Stimulated activated CD4-positive, alpha-beta T cell treated with anti-CD3 and anti-CD28 coated beads, Interleukin-1b, Interleukin-23, amount 100 ng/mL, for 1 hour (primary cell): Measurements from ENCODE around the gene PRR19.

Experiments
- DNase-seq, 2 donors: peaks; one replicate each; pipeline ENCODE4 v3.0.0-alpha.2; 2020; ENCODE audit warnings: low read depth in 2 of 2

Gene PRR19

DNA sequence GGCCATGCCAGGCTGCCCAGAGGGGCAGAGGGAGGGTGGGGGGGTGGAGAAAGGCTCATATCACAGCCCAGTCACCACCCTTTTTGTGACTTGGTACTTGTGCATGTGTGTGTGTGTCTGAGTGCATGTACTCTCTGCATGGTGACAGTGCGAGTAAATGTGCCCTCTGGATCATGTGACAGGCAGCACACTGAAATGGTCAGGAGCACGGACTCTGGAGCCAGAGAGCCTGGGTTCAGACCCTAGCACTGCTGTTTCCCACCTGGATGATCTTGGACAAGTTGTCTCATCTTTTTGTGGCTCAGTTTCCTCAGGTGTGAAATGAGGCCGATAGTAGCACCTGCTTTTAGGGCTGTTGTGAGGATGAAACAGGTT, 30.9 kb upstream of the PRR19 start:
- no peak for DNase-seq

DNA sequence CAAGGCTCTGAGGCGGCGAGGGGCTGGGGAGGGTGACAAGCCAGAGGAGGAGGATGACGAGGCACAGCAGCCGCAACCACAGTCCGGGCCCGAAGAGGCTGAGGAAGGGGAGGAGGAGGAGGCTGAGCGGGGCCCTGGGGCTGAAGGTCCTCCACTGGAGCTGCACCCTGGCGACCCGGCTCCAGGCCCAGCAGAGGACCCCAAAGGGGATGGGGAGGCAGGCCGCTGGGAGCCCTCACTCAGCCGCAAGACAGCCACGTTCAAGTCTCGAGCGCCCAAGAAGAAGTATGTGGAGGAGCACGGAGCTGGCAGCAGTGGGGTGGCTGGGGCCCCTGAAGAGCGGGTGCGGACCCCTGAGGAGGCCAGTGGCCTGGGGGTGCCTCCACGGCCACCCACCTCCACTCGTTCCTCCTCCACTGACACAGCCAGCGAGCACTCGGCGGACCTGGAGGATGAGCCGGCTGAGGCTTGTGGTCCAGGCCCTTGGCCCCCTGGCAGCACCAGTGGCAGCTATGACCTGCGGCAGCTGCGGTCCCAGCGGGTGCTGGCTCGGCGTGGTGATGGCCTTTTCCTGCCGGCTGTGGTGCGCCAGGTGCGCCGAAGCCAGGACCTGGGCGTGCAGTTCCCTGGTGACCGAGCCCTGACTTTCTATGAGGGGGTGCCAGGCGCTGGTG, 29.9 kb upstream of the PRR19 start:
- no peak for DNase-seq

DNA sequence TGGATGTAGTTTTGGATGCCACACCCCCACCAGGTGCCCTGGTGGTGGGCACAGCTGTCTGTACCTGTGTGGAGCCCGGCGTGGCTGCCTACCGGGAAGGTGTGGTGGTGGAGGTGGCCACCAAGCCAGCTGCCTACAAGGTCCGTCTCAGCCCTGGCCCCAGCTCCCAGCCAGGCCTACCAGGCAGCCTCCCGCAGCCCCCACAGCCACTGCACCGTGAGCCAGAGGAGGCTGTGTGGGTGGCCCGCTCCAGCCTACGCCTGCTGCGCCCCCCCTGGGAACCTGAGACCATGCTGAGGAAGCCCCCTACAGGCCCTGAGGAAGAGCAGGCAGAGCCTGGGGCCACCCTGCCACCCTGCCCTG, 29.4 kb upstream of the PRR19 start:
- no peak for DNase-seq

DNA sequence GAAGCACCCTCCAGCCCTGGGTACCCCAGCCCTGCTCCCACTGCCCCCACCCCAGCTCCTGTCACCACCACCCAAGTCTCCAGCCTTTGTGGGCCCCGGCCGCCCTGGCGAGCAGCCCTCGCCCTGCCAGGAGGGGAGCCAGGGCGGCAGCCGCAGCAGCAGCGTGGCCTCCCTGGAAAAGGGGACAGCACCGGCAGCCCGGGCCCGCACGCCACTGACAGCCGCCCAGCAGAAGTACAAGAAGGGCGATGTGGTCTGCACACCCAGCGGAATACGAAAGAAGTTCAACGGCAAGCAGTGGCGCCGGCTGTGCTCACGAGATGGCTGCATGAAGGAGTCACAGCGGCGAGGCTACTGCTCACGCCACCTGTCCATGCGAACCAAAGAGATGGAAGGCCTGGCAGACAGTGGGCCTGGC, 28.9 kb upstream of the PRR19 start:
- DNase-seq, result no peak

DNA sequence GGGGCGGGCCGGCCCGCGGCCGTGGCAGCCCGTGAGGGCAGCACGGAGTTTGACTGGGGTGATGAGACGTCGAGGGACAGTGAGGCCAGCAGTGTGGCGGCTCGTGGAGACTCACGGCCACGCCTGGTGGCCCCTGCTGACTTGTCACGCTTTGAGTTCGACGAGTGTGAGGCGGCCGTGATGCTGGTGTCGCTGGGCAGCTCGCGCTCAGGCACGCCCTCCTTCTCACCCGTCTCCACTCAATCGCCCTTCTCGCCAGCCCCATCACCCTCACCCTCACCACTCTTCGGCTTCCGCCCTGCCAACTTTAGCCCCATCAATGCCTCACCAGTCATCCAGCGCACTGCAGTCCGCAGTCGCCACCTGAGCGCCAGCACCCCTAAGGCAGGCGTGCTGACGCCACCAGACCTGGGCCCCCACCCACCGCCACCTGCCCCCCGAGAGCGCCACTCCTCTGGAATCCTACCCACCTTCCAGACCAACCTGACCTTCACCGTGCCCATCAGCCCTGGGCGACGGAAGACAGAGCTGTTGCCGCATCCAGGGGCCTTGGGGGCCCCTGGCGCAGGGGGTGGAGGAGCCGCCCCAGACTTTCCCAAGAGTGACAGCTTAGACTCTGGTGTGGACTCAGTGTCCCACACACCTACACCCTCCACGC, 28.4 kb upstream of the PRR19 start:
- DNase-seq, result no peak

DNA sequence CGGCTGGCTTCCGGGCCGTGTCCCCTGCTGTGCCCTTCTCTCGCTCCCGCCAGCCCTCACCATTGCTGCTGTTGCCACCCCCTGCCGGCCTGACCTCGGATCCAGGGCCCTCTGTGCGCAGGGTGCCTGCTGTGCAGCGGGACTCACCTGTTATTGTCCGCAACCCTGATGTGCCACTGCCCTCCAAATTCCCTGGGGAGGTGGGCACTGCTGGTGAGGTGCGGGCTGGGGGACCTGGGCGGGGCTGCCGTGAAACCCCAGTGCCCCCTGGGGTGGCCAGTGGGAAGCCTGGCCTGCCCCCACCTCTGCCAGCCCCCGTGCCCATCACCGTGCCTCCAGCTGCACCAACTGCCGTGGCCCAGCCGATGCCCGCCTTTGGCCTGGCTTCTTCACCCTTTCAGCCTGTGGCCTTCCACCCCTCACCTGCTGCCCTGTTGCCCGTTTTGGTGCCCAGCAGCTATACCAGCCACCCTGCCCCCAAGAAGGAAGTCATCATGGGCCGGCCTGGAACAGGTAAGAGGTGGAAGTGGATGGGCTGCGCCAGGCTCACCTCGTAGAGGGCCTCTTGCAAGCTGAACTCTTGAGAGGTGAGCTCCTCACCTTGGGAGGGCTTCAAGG, 27.8 kb upstream of the PRR19 start:
- no peak for DNase-seq

DNA sequence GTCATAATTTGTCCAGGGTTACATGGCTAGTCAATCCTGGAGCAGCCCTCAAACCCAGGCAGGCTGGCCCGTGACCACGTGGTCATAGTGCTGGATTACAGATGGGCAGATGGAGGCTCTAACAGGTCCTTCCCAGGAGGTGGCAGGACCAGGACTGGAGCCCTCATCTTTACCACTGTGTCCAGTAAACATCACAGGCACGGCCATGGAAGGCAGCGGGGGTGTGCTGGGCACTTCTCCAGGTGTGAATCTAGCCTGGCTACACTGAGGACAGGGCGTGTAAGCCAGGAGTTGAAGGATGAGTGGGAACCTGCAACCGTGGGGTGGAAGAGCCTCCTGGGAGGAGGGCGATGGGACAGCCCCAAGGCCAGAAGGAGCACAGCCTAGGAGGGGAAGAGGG, 26.8 kb upstream of the PRR19 start:
- no peak for DNase-seq

DNA sequence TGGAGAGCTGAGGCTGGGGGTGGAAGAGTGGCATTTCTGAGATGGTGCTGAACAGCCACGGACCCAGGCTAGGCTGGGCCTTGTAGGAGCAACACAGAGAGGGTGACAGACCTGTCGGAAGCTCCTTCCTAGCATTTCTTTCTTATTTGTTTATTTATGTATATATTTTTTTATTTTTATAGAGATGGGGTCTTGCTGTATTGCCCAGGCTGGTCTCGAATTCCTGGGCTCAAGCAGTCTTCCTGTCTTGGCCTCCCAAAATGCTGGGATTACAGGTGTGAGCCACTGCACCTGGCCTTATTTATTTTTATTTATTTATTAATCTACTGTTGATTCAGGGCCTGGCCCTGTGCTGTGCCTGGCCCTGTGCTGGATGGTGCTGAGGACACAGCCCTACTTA, 26.4 kb upstream of the PRR19 start:
- DNase-seq, result no peak

DNA sequence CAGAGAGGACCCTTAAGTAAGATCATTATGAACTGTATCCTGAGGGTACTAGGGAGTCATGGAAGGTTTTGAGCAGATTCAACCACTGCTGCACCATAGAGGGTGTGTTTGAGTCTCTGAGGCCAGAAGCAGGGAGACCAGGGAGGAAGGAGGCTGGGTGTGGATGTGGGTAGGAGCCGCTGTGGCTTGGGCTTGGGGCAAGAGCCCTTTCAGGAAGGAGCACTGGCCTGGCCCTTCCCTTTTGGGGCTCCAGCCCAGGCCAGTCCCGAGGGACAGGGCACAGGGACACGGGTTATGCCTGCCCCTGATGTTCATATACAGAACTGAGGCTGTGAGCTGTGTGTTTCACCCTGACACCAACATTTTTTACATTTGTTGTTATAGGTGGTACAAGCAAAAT, 25.6 kb upstream of the PRR19 start:
- DNase-seq, result no peak

DNA sequence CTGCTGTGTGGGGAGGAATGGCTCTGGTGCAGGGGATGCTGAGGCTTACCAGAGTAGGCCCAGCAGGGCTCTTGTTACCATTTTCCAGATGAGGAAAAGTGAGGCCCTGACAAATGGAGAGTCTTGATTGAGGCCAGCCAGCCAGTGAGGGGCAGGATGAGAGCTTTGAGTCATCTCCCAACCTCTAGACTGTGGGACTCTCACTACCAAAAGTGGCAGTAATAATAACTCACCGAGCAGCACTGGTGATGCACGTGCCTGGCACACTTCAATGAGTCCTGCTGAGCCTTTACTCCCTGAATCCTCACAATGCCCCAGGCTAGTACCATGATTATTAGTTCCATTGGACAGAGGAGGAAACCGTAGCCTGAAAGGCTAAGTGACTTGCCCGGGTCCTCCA, 25.1 kb upstream of the PRR19 start:
- DNase-seq, result no peak

DNA sequence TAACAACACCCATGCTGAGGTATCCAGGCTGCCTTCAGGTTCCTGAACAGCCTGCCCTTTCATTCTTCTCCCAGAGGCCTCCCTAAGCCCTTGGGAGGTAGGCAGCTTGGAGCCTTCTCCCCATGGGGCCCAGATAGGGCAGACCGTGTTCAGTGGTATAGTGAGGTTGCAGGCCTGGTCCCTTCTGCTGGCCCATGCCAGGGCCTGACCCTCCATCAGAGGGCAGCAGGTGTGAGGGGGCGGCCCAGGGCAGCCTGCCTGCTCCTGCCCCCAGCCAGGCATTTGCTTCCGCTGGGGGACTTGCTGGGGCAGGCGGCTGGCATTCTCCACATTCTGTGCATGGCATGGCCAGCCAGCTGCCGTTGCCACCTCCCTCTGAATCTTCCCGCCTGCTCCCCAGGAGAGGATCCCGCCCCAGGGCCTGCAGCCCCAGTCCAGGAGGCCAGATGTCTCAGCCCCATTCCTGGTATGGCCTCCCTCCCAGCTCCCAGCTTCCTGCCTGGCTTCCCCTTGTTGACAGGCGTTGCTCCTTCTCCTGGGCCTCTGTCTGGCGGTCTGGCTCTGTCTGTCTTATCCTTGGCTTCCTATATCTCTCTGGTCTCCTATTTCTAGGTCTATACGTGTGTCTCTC, 24.0 kb upstream of the PRR19 start:
- DNase-seq, result no peak

DNA sequence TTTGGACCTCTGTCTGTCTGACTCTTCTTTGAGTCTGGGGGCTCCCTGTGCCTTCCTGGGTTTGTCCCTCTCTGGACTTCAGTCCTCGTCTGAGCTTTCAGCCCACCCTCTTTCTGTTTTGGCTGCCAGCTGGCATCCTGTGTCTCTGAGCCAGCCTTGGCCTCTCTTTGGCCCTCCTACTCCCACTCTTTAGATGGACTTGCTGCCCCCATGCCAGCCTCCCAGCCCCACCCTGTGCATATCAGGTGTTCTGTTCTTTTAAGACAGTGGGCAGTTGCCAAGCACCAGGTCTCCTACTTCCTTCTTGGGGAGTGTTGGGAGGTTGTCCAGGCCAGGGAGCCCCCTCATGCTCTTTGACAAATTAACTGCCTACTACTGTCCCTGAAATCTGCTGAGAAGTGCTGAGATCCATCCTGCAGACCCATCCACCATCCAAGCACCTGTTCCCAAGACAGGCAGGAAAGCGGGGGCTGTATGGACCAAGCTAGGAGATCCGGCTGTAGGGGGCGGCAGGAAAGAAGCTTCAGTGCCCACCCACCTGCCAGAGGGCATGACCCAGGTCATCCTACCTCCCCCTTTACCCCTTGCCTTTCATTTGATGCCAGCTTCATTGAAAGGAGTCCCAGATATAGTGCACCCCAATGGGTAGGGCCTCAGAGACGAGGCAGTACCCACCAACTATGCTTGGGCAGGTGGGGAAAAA, 23.3 kb upstream of the PRR19 start:
- no peak for DNase-seq

DNA sequence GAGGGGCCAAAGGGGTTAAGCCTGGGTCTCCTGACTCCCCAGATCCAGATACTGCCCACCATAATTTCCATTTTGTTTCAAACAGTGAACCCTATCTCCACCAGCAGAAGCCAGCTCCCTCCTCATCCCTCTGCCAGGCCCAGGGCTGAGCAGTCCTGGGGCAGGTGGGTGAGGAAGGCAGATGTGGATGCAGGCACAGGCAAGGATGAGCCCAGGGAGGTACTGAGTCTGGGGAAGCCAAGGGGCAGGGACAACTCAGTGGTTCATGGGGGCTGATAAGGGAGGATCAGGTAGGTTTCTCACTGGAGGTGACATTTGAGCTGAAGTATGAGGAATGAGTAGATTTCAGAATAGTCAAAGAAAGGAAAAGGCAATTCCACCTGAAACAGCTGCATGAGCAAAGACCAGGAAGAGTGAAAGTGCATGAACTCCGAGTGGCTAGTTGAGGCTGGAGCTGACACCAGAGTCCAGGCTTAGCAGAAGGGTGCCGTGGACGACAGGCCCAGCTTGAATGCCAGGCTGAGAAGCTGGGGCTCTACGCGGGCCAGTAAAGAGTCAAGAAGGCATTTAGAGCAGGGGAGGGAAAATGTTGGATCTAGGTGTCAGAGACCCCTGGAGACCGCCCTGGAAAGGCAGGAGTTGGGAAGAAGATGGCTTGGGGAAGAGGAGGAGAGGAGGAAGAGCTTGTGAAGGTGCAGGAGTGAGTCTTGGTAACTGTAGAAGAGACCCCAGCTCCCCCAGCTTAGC, 22.6 kb upstream of the PRR19 start:
- no peak for DNase-seq

DNA sequence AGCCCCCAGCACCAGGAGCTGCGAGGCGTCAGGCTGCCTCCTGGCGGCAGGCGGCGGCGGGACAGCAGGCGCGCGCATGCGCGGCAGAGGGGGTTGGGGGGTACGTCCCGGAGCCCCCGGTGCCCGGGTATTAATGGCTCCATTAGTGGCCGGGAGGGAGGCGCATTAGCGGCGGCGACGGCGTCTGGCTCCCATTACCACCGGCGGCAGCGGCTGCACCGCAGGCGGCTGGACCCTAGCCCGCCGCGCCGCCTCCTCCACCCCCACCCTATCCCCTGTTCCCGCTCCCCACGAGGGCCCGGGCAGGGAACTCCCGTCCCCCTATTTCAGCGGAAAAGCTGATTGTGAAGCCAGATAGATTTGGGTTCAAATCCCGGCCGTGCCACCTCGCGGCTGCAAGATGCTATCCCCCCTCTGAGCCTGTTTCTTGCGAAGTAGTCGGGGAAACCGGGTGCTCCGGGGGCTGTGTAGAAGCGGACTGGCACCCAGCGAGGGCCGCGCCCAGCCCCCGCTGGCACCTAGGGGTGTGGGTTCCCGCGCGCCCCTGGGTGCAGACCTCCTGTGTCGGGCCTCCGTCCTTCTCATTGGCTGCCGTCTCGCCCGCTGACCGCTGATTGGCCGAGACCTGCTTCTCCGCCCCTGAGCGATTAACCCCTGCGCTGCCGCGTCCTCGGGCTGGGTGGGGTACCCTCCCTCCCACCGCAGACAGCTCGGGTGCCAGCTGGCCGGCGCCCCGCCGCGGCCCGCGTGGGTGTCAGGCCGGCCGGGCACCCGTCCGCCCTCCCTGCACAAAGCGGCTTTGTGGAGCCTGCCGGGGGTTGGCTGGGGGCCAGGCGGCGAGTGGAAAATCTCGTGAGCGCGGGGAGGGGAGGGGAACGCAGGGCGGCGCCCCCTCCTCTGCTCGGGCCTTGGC, 21.8 kb upstream of the PRR19 start:
- peak; percentile 63 to 65 for DNase-seq

DNA sequence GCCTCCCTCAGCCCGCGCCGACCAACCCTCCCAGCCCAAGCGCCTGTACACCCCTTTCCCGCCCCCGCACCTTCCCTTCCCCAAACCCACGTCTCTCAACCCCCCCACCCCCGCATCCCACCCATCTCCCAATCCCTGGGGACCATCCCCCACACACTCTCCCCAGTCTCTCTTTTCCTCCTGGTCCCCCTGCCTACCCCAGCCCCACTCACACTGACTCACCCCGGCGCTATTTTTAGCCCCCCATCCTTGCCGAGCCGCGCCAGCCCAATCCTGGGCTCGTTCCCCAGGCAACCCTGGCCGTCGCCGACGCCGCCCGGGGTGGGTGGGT, 21.2 kb upstream of the PRR19 start:
- DNase-seq, result no peak

DNA sequence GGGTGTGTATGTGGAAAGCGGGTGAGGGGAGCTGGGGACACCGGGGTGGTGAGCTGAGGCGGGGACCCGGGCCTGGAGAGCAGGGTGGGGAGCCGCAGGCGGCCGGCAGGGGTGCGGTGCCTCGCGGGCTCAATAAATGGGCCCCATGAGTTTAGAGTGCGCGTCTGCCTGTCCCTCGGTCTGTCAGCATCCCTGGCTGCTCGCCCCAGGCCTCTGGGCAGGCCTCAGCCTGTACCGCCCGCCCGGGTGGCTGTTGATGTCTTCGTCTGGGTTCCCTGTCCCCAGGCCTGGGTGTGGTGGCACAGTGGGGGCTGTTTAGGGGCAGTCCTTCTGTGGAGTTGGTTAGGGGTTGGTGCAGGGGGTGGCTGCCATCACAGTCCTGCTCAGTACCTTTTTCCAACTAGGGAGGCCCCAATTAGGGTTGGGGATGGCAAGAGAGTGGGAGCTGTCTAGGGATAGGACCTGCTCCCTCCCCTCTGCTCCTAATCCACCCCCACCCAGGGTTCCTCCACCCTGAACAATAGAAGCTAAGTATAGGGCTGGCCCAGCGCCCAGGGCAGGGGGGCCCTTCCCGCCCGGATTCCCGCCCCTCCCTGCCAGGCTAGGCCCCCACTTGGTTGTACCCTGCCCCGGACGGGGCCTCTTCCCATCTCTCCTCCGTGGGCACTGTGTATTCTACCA, 20.6 kb upstream of the PRR19 start:
- DNase-seq, result no peak

DNA sequence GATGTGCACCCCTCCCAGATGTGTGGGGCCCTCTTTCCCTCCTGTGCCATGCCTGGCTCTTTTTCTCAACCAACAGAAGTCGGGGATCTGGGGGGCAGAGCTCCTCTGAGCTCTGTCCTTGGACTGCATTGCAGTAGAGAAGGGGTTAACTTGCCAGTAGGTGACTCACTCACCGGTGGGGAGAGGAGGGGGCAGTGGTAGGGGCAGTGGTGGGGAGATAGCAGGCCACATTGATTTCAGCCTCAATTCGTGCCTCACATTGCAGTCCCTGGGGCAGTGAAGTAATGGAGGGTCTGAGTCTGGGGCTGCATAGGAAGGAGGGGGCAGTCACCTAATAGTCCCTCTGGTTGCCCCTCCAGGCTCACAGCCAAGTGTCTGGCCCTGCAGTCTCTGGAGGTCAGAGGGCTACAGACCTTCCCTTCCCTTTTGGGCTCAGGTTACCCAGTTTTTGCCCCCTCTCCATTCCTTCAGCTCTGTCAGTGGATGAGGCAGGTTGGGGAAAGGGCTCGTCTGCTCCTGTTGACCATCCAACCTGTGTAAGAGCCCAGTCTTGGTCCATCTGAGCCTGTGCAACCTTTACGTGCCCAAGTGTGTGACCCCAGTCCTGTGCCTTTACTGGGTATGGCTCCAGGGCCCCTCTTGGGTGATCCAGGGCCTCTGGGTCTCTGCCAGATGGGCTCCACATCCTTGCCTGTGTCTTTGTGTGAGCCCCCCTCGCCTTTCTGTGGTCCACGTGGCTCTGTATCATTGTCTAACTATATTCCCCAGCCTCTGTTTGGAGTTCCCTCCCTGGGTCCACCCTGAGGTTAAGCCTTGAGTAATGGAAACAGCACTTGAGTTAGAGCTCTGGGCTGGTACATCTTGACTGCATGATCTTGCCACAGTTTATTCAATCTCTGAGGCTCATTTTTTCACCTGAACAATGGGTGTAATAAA, 19.8 kb upstream of the PRR19 start:
- DNase-seq, result no peak

DNA sequence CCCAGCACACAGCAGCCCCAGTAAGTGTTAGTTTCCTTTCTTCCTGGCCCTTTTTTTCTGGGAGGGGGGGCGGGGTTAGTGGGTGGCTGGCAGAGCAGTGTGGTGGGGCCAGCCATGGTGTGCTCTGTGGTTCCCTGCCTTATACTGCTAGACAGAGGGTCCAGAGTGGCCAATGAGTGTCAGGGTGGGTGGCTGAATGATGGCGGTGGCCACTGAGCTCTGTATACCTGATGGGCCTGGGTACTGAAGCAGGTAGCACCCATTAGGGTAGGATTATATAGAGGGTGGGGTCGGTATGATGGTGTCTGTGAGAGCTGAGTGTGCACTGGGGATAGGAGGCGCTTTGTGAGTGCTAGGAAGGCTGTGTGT, 19.1 kb upstream of the PRR19 start:
- DNase-seq, result no peak
